ENCODE results near the gene TOR2A. TPM values are rescaled to one million over a fixed set of nuclear protein-coding genes. Genes with fewer than 3 reads are reported as not detected.
A peak's percentile ranks its signal among the peaks of the same experiment; 100 is the strongest.

TOR2A gene
- total and polyA plus RNA-seq, 4 donors, result 5.1 to 14.6 (median 11.8) TPM

DNA sequence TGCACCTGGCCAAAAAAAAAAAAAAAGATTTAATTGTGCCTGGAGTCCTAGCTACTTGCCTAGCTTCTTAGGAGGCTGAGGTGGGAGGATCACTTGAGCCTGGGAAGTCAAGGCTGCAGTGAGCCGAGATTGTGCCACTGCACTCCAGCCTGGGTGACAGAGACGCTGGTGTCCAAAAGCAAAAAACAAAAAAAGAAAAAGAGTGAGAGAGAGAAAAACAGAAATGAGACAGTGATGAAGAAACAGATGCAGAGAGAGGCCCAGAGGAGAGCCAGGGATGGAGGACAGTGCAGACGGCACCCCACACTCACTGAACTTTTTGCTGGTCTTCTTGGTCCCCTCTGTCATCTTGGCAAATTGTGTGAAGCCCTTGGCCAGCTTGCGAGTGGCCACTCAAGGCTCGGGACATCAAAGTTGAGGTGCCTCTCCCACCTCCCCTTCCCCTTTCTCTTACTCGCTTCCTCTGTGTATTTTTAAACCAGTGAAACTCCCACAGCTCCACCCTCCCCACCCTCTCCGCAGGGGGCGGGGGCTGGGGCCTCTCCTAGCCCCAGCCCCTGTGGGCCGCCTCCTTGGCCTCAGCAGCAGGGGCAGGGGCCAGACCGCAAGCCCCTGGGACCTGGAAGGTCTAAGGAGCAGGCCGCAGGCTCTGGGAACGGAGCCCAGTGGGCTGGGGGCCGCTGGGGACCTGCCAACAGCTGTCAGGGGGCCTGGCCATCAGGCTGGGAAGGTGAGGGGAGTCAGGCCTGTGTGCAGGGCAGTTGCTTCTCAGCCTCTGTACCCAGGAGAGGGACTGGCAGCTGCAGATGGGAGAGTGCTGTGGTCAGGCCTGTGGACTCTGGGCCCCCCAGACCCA, 43.4 kb upstream of the TOR2A start, which contains the start of gene SH2D3C:
SH2D3C (minus strand) TSS at position 387 of the 856 bp plus-strand sequence; CDS start at position 348, 39 bp downstream.
- peak within 1 kb of the TSS in 1 of 2 donors; percentile 45 for H3K9ac ChIP-seq (ENCODE audit: low read depth in 1 of 2, low read length in 2 of 2)
- peak within 1 kb of the TSS; percentile 72 to 80 for H3K27ac ChIP-seq (ENCODE audit: low read depth in 1 of 2, low read length in 2 of 2)
- H3K27me3 ChIP-seq (ENCODE audit: control insufficient read depth in 4 of 4, insufficient read depth in 4 of 4, low read length in 3 of 4), result no peaks in the 10 kb centered on the region
- DNase-seq (ENCODE audit: low spot score), result no peak
- WGBS, result 67% methylated on average over 13 of the region's 13 CpGs
- peaks cover 0 to 4% (median 0%) of the 10 kb centered on the region in 4 donors for H3K4me1 ChIP-seq (ENCODE audit: control insufficient read depth in 4 of 4, insufficient read depth in 4 of 4, low read length in 3 of 4)
- no peaks in the 10 kb centered on the region for H3K9me3 ChIP-seq (ENCODE audit: control insufficient read depth in 4 of 4, low read length in 3 of 4)
- H3K36me3 ChIP-seq (ENCODE audit: control insufficient read depth in 4 of 4, insufficient read depth in 3 of 4, low read depth in 1 of 4, low read length in 3 of 4), result no peaks in the 10 kb centered on the region
- TF ChIP-seq YY1 (IDR thresholded peaks at IDR 0.05), result no peak
- TF ChIP-seq MAX (IDR thresholded peaks at IDR 0.05), result no peak
- TF ChIP-seq NR2F2 (IDR thresholded peaks at IDR 0.05), result no peak
- no peak for TF ChIP-seq JUND (IDR thresholded peaks at IDR 0.05)
- TF ChIP-seq SP1 (IDR thresholded peaks at IDR 0.05), result no peak
- no peak for TF ChIP-seq ZBTB33 (IDR thresholded peaks at IDR 0.05)
- peak within 1 kb of the TSS in 1 of 3 donors; percentile 18 for H3K4me3 ChIP-seq (ENCODE audit: low read depth in 1 of 3, low read length in 3 of 3)

- Histone ChIP-seq H3K27ac (ENCODE audit: low read depth in 1 of 2, low read length in 2 of 2) (peak overlapping the region in 1 of 2 donors; percentile 3), H3K4me1 (ENCODE audit: control insufficient read depth in 4 of 4, insufficient read depth in 4 of 4, low read length in 3 of 4) (no peaks in the 10 kb centered on the region), H3K9me3 (ENCODE audit: control insufficient read depth in 4 of 4, low read length in 3 of 4) (no peaks in the 10 kb centered on the region), H3K36me3 (ENCODE audit: control insufficient read depth in 4 of 4, insufficient read depth in 3 of 4, low read depth in 1 of 4, low read length in 3 of 4) (no peaks in the 10 kb centered on the region), H3K4me3 (ENCODE audit: low read depth in 1 of 3, low read length in 3 of 3) (peak overlapping the region in 1 of 3 donors; percentile 18), H3K9ac (ENCODE audit: low read depth in 1 of 2, low read length in 2 of 2) (no peak overlapping the region), H3K27me3 (ENCODE audit: control insufficient read depth in 4 of 4, insufficient read depth in 4 of 4, low read length in 3 of 4) (no peaks in the 10 kb centered on the region)
- DNase-seq (ENCODE audit: low spot score), result no peak
- TF ChIP-seq RXRA (IDR thresholded peaks at IDR 0.05) (no peak), TAF1 (conservative IDR thresholded peaks at IDR 0.05) (no peak), NR2F2 (IDR thresholded peaks at IDR 0.05) (no peak), EGR1 (IDR thresholded peaks at IDR 0.05; ENCODE audit: low read depth in 2 of 2) (no peak), RAD21 (IDR thresholded peaks at IDR 0.05) (no peak), HNF4A (conservative IDR thresholded peaks at IDR 0.05) (no peak)
- WGBS, result 76% methylated on average over 18 of the region's 18 CpGs
Observed at GRCh38 chr9:127777368-127777980, 42.4 kb upstream of the TOR2A start.

GRCh38 chr9:127776924-127777289, 41.8 kb upstream of the TOR2A start:
- DNase-seq (ENCODE audit: low spot score), result no peak
- Histone ChIP-seq H3K9ac (ENCODE audit: low read depth in 1 of 2, low read length in 2 of 2) (no peak overlapping the region), H3K27me3 (ENCODE audit: control insufficient read depth in 4 of 4, insufficient read depth in 4 of 4, low read length in 3 of 4) (no peaks in the 10 kb centered on the region), H3K4me3 (ENCODE audit: low read depth in 1 of 3, low read length in 3 of 3) (peak overlapping the region in 1 of 3 donors; percentile 5), H3K9me3 (ENCODE audit: control insufficient read depth in 4 of 4, low read length in 3 of 4) (no peaks in the 10 kb centered on the region), H3K36me3 (ENCODE audit: control insufficient read depth in 4 of 4, insufficient read depth in 3 of 4, low read depth in 1 of 4, low read length in 3 of 4) (no peaks in the 10 kb centered on the region), H3K27ac (ENCODE audit: low read depth in 1 of 2, low read length in 2 of 2) (no peak overlapping the region), H3K4me1 (ENCODE audit: control insufficient read depth in 4 of 4, insufficient read depth in 4 of 4, low read length in 3 of 4) (no peaks in the 10 kb centered on the region)
- WGBS, result 73% methylated on average over 5 of the region's 5 CpGs
- no peak for TF ChIP-seq RAD21 (IDR thresholded peaks at IDR 0.05)
- TF ChIP-seq TAF1 (conservative IDR thresholded peaks at IDR 0.05), result no peak
- TF ChIP-seq, protein P1, sequence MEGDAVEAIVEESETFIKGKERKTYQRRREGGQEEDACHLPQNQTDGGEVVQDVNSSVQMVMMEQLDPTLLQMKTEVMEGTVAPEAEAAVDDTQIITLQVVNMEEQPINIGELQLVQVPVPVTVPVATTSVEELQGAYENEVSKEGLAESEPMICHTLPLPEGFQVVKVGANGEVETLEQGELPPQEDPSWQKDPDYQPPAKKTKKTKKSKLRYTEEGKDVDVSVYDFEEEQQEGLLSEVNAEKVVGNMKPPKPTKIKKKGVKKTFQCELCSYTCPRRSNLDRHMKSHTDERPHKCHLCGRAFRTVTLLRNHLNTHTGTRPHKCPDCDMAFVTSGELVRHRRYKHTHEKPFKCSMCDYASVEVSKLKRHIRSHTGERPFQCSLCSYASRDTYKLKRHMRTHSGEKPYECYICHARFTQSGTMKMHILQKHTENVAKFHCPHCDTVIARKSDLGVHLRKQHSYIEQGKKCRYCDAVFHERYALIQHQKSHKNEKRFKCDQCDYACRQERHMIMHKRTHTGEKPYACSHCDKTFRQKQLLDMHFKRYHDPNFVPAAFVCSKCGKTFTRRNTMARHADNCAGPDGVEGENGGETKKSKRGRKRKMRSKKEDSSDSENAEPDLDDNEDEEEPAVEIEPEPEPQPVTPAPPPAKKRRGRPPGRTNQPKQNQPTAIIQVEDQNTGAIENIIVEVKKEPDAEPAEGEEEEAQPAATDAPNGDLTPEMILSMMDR (IDR thresholded peaks at IDR 0.05; ENCODE audit: low read depth, low read length, missing input control), result no peak
- TF ChIP-seq MAX (IDR thresholded peaks at IDR 0.05), result no peak
- TF ChIP-seq YY1 (IDR thresholded peaks at IDR 0.05), result no peak
- TF ChIP-seq FOXA1 (IDR thresholded peaks at IDR 0.05), result no peak
- no peak for TF ChIP-seq ZBTB33 (IDR thresholded peaks at IDR 0.05)
- TF ChIP-seq HNF4G (IDR thresholded peaks at IDR 0.05), result no peak
- no peak for TF ChIP-seq EGR1 (IDR thresholded peaks at IDR 0.05; ENCODE audit: low read depth in 2 of 2)
- no peak for TF ChIP-seq GABPA (IDR thresholded peaks at IDR 0.05 in 1 of 2, conservative IDR thresholded peaks at IDR 0.05 in 1 of 2)

Data from liver (tissue), 9 donors.